OCI-LY3 (cell line): Measurements from ENCODE around the gene KRTAP10-2.

Experiments
- H2AFZ ChIP-seq: fragments of 200-600, 300-600 bp; shearing (Covaris generic); 2 replicates; pipeline ENCODE4 v1.6.0; 2014; ENCODE audit warnings: antibody characterized with exemption, low read depth, low read length
- H3K27ac ChIP-seq: fragments of 200-600, 300-600 bp; sonication (generic); 2 replicates; pipeline ENCODE4 v1.5.1; 2014; ENCODE audit warnings: mild to moderate bottlenecking, low read length, moderate library complexity, mixed read lengths
- H3K27me3 ChIP-seq: fragments of 200-600, 300-600 bp; sonication (generic); 2 replicates; pipeline ENCODE4 v1.6.1; 2014; ENCODE audit warnings: low read depth, low read length, mixed read lengths
- H3K36me3 ChIP-seq: fragments of 200-600, 300-600 bp; sonication (generic); replicated peaks from 2 replicates; pipeline ENCODE3; 2014; ENCODE audit warnings: low read depth, low read length, mixed read lengths
- H3K4me1 ChIP-seq: fragments of 300-600, 200-600 bp; sonication (generic); 2 replicates; pipeline ENCODE4 v1.6.1; 2014; ENCODE audit warnings: low read length, mixed read lengths
- H3K4me2 ChIP-seq: fragments of 200-600, 300-600 bp; sonication (generic); 2 replicates; pipeline ENCODE4 v1.6.1; 2014; ENCODE audit warnings: low read length, mixed read lengths
- H3K4me3 ChIP-seq: fragments of 300-600, 200-600 bp; sonication (generic); 2 replicates; pipeline ENCODE4 v1.5.1; 2014; ENCODE audit warnings: antibody characterized with exemption, mild to moderate bottlenecking, low read length, moderate library complexity
- H3K79me2 ChIP-seq: fragments of 300-600, 200-600 bp; shearing (Covaris generic); 2 replicates; pipeline ENCODE4 v1.6.1; 2014; ENCODE audit warnings: mild to moderate bottlenecking, low read length, mixed read lengths
- H3K9ac ChIP-seq: fragments of 300-600, 200-600 bp; shearing (Covaris generic); 2 replicates; pipeline ENCODE4 v1.6.0; 2014; ENCODE audit warnings: mild to moderate bottlenecking, low read length, moderate library complexity
- H3K9me3 ChIP-seq: fragments of 200-600, 300-600 bp; shearing (Covaris generic); 2 replicates; pipeline ENCODE4 v1.6.1; 2014; ENCODE audit warnings: low read length, mixed read lengths; ENCODE audit not compliant: insufficient read depth
- H4K20me1 ChIP-seq: fragments of 200-600, 300-600 bp; sonication (generic); 2 replicates; pipeline ENCODE4 v1.6.1; 2016; ENCODE audit warnings: low read length, mixed read lengths; ENCODE audit not compliant: insufficient read depth
- CTCF ChIP-seq: fragments of 200-600, 300-600 bp; sonication (generic); IDR thresholded peaks from 2 replicates; pipeline ENCODE4 v1.5.1; 2014; ENCODE audit warnings: antibody characterized with exemption, low read length, low read depth
- EZH2phosphoT487 ChIP-seq: fragments of 200-600 bp; shearing (Covaris generic); IDR thresholded peaks from 2 replicates; pipeline ENCODE4 v1.6.1; 2018; ENCODE audit warnings: antibody characterized with exemption, mixed run types, low read depth

KRTAP10-2 gene

GRCh38 chr21:44590311-44590721, 39.0 kb upstream of the KRTAP10-2 start:
- Histone ChIP-seq H3K4me1 (no peaks in the 10 kb centered on the region), H3K9me3 (no peaks in the 10 kb centered on the region), H3K79me2 (no peaks in the 10 kb centered on the region), H3K4me2 (no peak overlapping the region), H3K36me3 (no peaks in the 10 kb centered on the region), H3K27ac (no peak overlapping the region), H2AFZ (no peak overlapping the region), H4K20me1 (no peaks in the 10 kb centered on the region), H3K4me3 (no peak overlapping the region), H3K9ac (no peak overlapping the region), H3K27me3 (peaks cover 5% of the 10 kb centered on the region; the same call in 1 of the 2 replicates)
- TF ChIP-seq CTCF (no peak), EZH2phosphoT487 (no peak)

GRCh38 chr21:44589586-44590305, 38.4 kb upstream of the KRTAP10-2 start:
- TF ChIP-seq CTCF (no peak), EZH2phosphoT487 (no peak)
- no peaks in the 10 kb centered on the region for H3K36me3 ChIP-seq
- H3K4me1 ChIP-seq, result no peaks in the 10 kb centered on the region
- no peaks in the 10 kb centered on the region for H3K79me2 ChIP-seq
- H3K4me3 ChIP-seq, result no peak overlapping the region
- H2AFZ ChIP-seq, result no peak overlapping the region
- peaks cover 6% of the 10 kb centered on the region; the same call in 1 of the 2 replicates for H3K27me3 ChIP-seq
- no peaks in the 10 kb centered on the region for H3K9me3 ChIP-seq
- no peak overlapping the region for H3K9ac ChIP-seq
- H3K27ac ChIP-seq, result no peak overlapping the region
- no peaks in the 10 kb centered on the region for H4K20me1 ChIP-seq
- no peak overlapping the region for H3K4me2 ChIP-seq

GRCh38 chr21:44589094-44589493, 37.8 kb upstream of the KRTAP10-2 start:
- TF ChIP-seq CTCF (no peak), EZH2phosphoT487 (no peak)
- no peaks in the 10 kb centered on the region for H3K79me2 ChIP-seq
- H3K9me3 ChIP-seq, result no peaks in the 10 kb centered on the region
- H4K20me1 ChIP-seq, result no peaks in the 10 kb centered on the region
- H3K36me3 ChIP-seq, result no peaks in the 10 kb centered on the region
- H3K9ac ChIP-seq, result no peak overlapping the region
- H3K27ac ChIP-seq, result no peak overlapping the region
- H3K4me2 ChIP-seq, result no peak overlapping the region
- no peak overlapping the region for H3K4me3 ChIP-seq
- no peak overlapping the region for H2AFZ ChIP-seq
- peaks cover 2% of the 10 kb centered on the region for H3K4me1 ChIP-seq
- H3K27me3 ChIP-seq, result peaks cover 9% of the 10 kb centered on the region; the same call in 1 of the 2 replicates

- Histone ChIP-seq H3K27ac (no peak overlapping the region), H3K4me3 (no peak overlapping the region), H3K36me3 (no peaks in the 10 kb centered on the region), H3K4me2 (no peak overlapping the region), H3K79me2 (no peaks in the 10 kb centered on the region), H3K9me3 (no peaks in the 10 kb centered on the region), H2AFZ (no peak overlapping the region), H3K9ac (no peak overlapping the region), H4K20me1 (no peaks in the 10 kb centered on the region), H3K4me1 (peaks cover 10% of the 10 kb centered on the region), H3K27me3 (peaks cover 9% of the 10 kb centered on the region; the same call in 1 of the 2 replicates)
- no peak for TF ChIP-seq CTCF
- TF ChIP-seq EZH2phosphoT487, result no peak
Observed at GRCh38 chr21:44585892-44586291, 34.6 kb upstream of the KRTAP10-2 start.
